ENCODE measurements around the gene ITGA8.

Gene ITGA8

DNA sequence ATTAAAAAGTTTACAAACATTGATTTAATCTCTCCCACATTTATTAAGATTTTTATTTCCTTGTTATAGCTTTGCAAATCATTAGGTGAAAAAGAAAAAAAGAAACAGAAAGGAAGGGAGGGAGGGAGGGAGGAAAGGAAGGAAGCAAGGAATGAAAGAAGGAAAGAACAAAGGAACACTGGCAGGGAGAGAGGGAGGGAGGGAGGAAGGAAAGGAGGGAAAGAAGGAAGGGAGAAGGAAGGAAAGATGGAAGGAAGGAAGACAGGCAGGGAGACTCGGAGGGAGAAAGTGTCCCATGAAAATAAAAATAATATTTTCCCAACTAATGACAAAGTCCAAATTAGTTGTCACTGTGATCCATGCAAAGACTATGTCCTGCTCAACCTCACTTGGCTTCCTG, 6.3 kb upstream of the ITGA8 start:
- in situ Hi-C loops (cut with MboI; ENCODE audit: low pct_unique_long_range_greater_than_20kb, low sequenced_read_pairs, unreplicated experiment): loop anchor here (25.0 kb wide), 1 partner anchor 289 kb away; no protein-coding TSS in a partner anchor
- TF ChIP-seq, protein P1, sequence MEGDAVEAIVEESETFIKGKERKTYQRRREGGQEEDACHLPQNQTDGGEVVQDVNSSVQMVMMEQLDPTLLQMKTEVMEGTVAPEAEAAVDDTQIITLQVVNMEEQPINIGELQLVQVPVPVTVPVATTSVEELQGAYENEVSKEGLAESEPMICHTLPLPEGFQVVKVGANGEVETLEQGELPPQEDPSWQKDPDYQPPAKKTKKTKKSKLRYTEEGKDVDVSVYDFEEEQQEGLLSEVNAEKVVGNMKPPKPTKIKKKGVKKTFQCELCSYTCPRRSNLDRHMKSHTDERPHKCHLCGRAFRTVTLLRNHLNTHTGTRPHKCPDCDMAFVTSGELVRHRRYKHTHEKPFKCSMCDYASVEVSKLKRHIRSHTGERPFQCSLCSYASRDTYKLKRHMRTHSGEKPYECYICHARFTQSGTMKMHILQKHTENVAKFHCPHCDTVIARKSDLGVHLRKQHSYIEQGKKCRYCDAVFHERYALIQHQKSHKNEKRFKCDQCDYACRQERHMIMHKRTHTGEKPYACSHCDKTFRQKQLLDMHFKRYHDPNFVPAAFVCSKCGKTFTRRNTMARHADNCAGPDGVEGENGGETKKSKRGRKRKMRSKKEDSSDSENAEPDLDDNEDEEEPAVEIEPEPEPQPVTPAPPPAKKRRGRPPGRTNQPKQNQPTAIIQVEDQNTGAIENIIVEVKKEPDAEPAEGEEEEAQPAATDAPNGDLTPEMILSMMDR (IDR thresholded peaks at IDR 0.05; ENCODE audit: extremely low read depth, insufficient read depth, missing control alignments): no peak
- DNase-seq (ENCODE audit: low spot score): no peak

DNA sequence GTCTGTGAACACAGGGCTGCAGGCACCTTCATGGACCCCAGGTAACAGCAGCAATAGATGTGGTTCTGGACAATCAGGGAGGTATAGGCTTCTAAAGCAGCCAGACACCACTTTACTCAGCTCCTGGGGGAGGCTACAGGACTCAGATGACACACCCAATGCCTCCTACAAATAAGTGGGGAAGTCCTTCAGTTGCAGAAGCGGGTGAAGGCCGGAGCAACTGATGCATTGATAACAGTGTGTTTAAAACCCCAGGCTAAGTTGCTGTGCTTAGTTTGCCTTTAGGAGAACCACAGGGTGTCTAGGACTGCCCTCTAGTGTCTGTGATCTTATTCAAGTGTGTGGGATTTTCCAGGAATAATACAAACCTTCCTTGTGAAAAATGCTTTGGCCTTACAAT, 5.9 kb upstream of the ITGA8 start:
- TF ChIP-seq, protein P1 (IDR thresholded peaks at IDR 0.05; ENCODE audit: extremely low read depth, insufficient read depth, missing control alignments): peak; percentile 48
- in situ Hi-C loops (cut with MboI; ENCODE audit: low pct_unique_long_range_greater_than_20kb, low sequenced_read_pairs, unreplicated experiment): loop anchor here (25.0 kb wide), 1 partner anchor 288 kb away; no protein-coding TSS in a partner anchor
- DNase-seq (ENCODE audit: low spot score): peak; percentile 69

DNA sequence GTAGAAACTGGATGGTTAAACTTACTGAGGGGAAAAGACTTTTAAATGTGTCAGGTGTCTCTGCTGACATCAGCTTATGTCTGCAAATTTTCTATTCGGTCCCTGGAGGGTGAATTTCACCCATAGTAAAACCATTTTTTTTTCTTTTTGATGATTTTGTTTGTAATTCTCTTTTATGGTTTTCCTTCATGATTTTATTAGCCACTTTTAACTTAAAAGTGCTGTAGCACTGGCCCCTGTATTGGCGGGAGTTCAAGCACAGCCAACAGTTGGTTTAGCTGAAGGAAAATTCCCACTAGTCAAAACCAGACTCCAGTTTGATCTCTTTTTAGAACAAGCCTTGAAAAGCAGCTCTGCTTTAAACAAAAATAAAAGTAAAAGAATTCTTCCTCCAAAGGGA, 5.0 kb upstream of the ITGA8 start:
- in situ Hi-C loops (cut with MboI; ENCODE audit: low pct_unique_long_range_greater_than_20kb, low sequenced_read_pairs, unreplicated experiment): loop anchor here (25.0 kb wide), 1 partner anchor 287 kb away; no protein-coding TSS in a partner anchor
- no peak for DNase-seq (ENCODE audit: low spot score)
- TF ChIP-seq, protein P1 (IDR thresholded peaks at IDR 0.05; ENCODE audit: extremely low read depth, insufficient read depth, missing control alignments): no peak

DNA sequence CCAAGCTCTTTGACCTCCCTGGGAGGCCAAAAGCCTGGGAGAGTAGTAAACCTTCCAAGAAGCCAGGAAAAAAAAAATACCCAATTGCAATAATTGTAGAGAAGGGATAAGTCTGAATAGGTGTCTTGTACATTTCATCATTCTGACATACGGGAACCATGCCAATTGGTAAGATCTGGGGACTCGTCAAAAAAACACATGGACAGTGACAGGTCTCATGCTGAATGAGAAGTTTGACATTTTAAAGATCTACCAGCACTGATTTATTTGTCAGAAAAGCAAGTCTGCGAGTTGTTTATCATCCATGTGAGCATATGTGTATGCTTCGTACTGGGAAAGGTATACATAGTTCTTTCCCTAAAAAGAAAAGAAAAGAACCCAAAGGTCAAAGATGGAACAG, 4.1 kb upstream of the ITGA8 start:
- in situ Hi-C loops (cut with MboI; ENCODE audit: low pct_unique_long_range_greater_than_20kb, low sequenced_read_pairs, unreplicated experiment): no loop called here
- TF ChIP-seq, protein P1 (IDR thresholded peaks at IDR 0.05; ENCODE audit: extremely low read depth, insufficient read depth, missing control alignments): no peak

DNA sequence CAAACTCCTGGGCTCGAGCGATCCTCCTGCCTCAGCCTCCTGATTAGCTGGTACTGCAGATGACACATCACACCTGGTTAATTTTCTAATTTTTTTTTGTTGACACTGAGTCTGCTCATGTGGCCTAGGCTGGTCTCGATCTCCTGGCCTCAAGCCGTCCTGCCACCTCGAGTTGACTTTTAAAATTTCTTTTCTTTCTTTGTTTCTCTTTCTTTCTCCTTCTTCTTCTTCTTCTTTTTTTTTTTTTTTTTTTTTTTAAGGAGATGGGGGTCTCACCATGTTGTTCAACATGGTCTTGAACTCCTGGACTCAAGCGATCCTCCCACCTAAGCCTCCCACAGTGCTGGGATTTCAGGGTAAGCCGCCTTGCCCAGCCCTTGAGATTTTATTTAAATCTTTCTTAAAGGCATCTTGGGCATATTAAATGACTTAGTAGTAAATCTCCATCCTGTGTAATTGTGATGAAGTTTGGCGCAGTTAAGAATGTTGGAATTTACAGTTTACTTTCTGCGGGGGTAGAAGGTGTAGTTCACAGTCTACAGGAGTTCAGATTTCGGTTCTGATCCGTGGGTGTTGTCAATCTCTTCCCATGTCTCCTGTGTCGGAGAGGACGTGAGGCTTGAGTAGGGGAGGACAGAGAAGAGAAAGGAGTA, 1.0 kb upstream of the ITGA8 start:
- TF ChIP-seq, protein P1 (IDR thresholded peaks at IDR 0.05; ENCODE audit: extremely low read depth, insufficient read depth, missing control alignments): no peak
- in situ Hi-C loops (cut with MboI; ENCODE audit: low pct_unique_long_range_greater_than_20kb, low sequenced_read_pairs, unreplicated experiment): no loop called here
- no peak for DNase-seq (ENCODE audit: low spot score)

More for the DNA sequence above, 4.1 kb upstream of the ITGA8 start:
- DNase-seq (ENCODE audit: low spot score): no peak

DNA sequence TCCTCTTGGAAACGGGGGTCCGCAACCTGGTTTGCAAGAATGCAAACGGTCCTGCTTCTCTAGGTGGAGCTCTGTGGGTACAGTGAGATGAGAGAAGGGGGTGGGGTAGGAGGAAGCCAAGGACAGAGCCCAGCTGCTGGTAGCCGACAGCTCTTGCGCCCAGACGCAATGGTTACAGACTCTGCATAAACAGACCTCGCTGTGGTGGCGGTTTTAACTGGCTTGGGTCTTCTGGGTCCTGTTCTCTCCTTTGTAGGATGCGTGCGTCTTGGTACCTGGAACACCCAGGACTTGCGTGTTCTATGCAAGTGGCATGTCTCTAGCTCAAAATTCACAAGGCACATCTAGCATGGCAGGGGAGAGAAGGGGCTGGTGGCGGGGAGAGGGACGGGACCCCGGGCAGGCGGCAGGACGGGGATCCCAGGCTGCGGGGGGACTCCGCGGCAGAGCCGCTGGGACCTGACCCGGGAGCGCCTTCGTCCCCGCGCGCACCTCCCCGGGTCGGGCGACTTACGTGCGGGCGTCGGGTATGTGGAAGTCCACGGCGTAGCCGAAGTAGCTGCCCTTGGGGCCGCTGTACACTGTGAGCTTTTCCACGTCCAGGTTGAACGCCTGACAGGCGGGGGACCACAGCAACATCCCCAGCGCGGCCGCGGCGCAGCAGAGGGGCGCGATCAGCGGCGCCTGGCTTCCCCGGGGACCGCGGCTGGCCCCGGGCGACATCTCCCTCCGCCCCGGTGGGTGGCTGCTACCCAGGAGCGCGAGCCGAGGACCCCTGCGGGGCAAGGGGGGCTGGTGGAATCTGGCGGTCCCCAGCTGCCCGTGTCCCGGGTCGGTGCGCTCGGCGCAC, 448 bp downstream of the ITGA8 start:
- in situ Hi-C loops (cut with MboI; ENCODE audit: low pct_unique_long_range_greater_than_20kb, low sequenced_read_pairs, unreplicated experiment): no loop called here
- DNase-seq (ENCODE audit: low spot score): peak; percentile 26
- TF ChIP-seq, protein P1 (IDR thresholded peaks at IDR 0.05; ENCODE audit: extremely low read depth, insufficient read depth, missing control alignments): no peak

All from GM13977 (cell line).